ENCODE results near the gene ABCC4. TPM values are rescaled to one million over a fixed set of nuclear protein-coding genes. Genes with fewer than 3 reads are reported as not detected.

ABCC4 gene
- total RNA-seq, 5 donors from 2014 or later (not counting 1 experiment from before 2014, with no cell fraction given), result 8.9 to 12.5 (median 9.5) TPM

GRCh38 chr13:95023405-95023804, 277.8 kb downstream of the ABCC4 start:
- H3K36me3 Mint-ChIP-seq, result peaks cover 60% of the 10 kb centered on the region
- H3K27me3 Mint-ChIP-seq, result no peaks in the 10 kb centered on the region
- Histone ChIP-seq H3K27me3 (replicated peaks in 1 of 2; ENCODE audit: control insufficient read depth in 2 of 2, extremely low read depth in 1 of 2, insufficient read depth in 2 of 2, low read length in 1 of 2) (no peaks in the 10 kb centered on the region), H3K4me3 (ENCODE audit: control insufficient read depth in 1 of 2, extremely low read depth in 1 of 2, low read length in 1 of 2) (no peak overlapping the region), H3K27ac (ENCODE audit: low read length) (no peak overlapping the region), H3K4me1 (ENCODE audit: control insufficient read depth in 1 of 2, extremely low read depth in 1 of 2, insufficient read depth in 2 of 2, low read length in 2 of 2) (no peaks in the 10 kb centered on the region), H3K36me3 (ENCODE audit: control insufficient read depth in 2 of 2, extremely low read depth in 1 of 2, insufficient read depth in 1 of 2, low read length in 1 of 2) (peaks cover 0 to 2% of the 10 kb centered on the region in 2 donors), H3K9me3 (no peaks in the 10 kb centered on the region)
- ChIA-PET POLR2A (no interaction called here), CTCF (no interaction called here)
- H3K4me3 Mint-ChIP-seq, result no peak overlapping the region
- DNase-seq (no peak), ATAC-seq (replicated peaks in 1 of 4) (no peak)
- no CpG with 5 or more reads among the region's 4 CpGs for WGBS (ENCODE audit: insufficient coverage)
- H3K27ac Mint-ChIP-seq, result no peak overlapping the region
- H3K9me3 Mint-ChIP-seq, result peaks cover 0 to 12% (median 3%) of the 10 kb centered on the region in 3 donors
- no peaks in the 10 kb centered on the region for H3K4me1 Mint-ChIP-seq

- no peaks in the 10 kb centered on the region for H3K9me3 ChIP-seq
- no peaks in the 10 kb centered on the region for H3K27me3 ChIP-seq (replicated peaks in 1 of 2; ENCODE audit: control insufficient read depth in 2 of 2, extremely low read depth in 1 of 2, insufficient read depth in 2 of 2, low read length in 1 of 2)
- CTCF ChIA-PET, result no interaction called here
- Mint-ChIP-seq H3K4me3 (no peak overlapping the region), H3K4me1 (no peaks in the 10 kb centered on the region), H3K36me3 (peaks cover 51% of the 10 kb centered on the region), H3K27ac (no peak overlapping the region), H3K27me3 (no peaks in the 10 kb centered on the region), H3K9me3 (no peaks in the 10 kb centered on the region)
- H3K27ac ChIP-seq (ENCODE audit: low read length), result no peak overlapping the region
- H3K4me1 ChIP-seq (ENCODE audit: control insufficient read depth in 1 of 2, extremely low read depth in 1 of 2, insufficient read depth in 2 of 2, low read length in 2 of 2), result no peaks in the 10 kb centered on the region
- peaks cover 0 to 2% of the 10 kb centered on the region in 2 donors for H3K36me3 ChIP-seq (ENCODE audit: control insufficient read depth in 2 of 2, extremely low read depth in 1 of 2, insufficient read depth in 1 of 2, low read length in 1 of 2)
- no peak overlapping the region for H3K4me3 ChIP-seq (ENCODE audit: control insufficient read depth in 1 of 2, extremely low read depth in 1 of 2, low read length in 1 of 2)
- ATAC-seq (replicated peaks in 1 of 4) (no peak), DNase-seq (no peak)
- 96% methylated on average over 3 of the region's 6 CpGs for WGBS (ENCODE audit: insufficient coverage)
- POLR2A ChIA-PET, result no interaction called here
Observed at GRCh38 chr13:95020298-95020987, 280.8 kb downstream of the ABCC4 start.

GRCh38 chr13:95019886-95020285, 281.4 kb downstream of the ABCC4 start:
- Mint-ChIP-seq H3K9me3 (no peaks in the 10 kb centered on the region), H3K27ac (no peak overlapping the region), H3K4me3 (no peak overlapping the region), H3K27me3 (no peaks in the 10 kb centered on the region), H3K4me1 (no peaks in the 10 kb centered on the region), H3K36me3 (peaks cover 51% of the 10 kb centered on the region)
- H3K36me3 ChIP-seq (ENCODE audit: control insufficient read depth in 2 of 2, extremely low read depth in 1 of 2, insufficient read depth in 1 of 2, low read length in 1 of 2), result peaks cover 0 to 2% of the 10 kb centered on the region in 2 donors
- no peaks in the 10 kb centered on the region for H3K27me3 ChIP-seq (replicated peaks in 1 of 2; ENCODE audit: control insufficient read depth in 2 of 2, extremely low read depth in 1 of 2, insufficient read depth in 2 of 2, low read length in 1 of 2)
- ChIA-PET POLR2A (interaction anchor here in 1 of 2 donors (0.7 kb wide), 1 partner anchor 533 kb away, joined by 3 read pairs; no protein-coding TSS in a partner anchor), CTCF (interaction anchor here in 1 of 2 donors (0.5 kb wide), 1 partner anchor 361 kb away, joined by 3 read pairs; no protein-coding TSS in a partner anchor)
- no peak overlapping the region for H3K4me3 ChIP-seq (ENCODE audit: control insufficient read depth in 1 of 2, extremely low read depth in 1 of 2, low read length in 1 of 2)
- WGBS (ENCODE audit: insufficient coverage), result no CpG with 5 or more reads among the region's 7 CpGs
- no peaks in the 10 kb centered on the region for H3K9me3 ChIP-seq
- no peak overlapping the region for H3K27ac ChIP-seq (ENCODE audit: low read length)
- ATAC-seq (replicated peaks in 1 of 4) (no peak), DNase-seq (no peak)
- H3K4me1 ChIP-seq (ENCODE audit: control insufficient read depth in 1 of 2, extremely low read depth in 1 of 2, insufficient read depth in 2 of 2, low read length in 2 of 2), result no peaks in the 10 kb centered on the region

GRCh38 chr13:95007322-95007721, 293.9 kb downstream of the ABCC4 start:
- no peak overlapping the region for H3K4me3 Mint-ChIP-seq
- no peak overlapping the region for H3K27ac Mint-ChIP-seq
- H3K4me3 ChIP-seq (ENCODE audit: control insufficient read depth in 1 of 2, extremely low read depth in 1 of 2, low read length in 1 of 2), result no peak overlapping the region
- H3K36me3 Mint-ChIP-seq, result no peaks in the 10 kb centered on the region
- no peak overlapping the region for H3K27ac ChIP-seq (ENCODE audit: low read length)
- no peaks in the 10 kb centered on the region for H3K9me3 ChIP-seq
- H3K9me3 Mint-ChIP-seq, result no peaks in the 10 kb centered on the region
- WGBS (ENCODE audit: insufficient coverage), result 100% methylated on average over 3 of the region's 12 CpGs
- no peaks in the 10 kb centered on the region for H3K4me1 ChIP-seq (ENCODE audit: control insufficient read depth in 1 of 2, extremely low read depth in 1 of 2, insufficient read depth in 2 of 2, low read length in 2 of 2)
- H3K4me1 Mint-ChIP-seq, result no peaks in the 10 kb centered on the region
- CTCF ChIA-PET, result no interaction called here
- H3K27me3 ChIP-seq (replicated peaks in 1 of 2; ENCODE audit: control insufficient read depth in 2 of 2, extremely low read depth in 1 of 2, insufficient read depth in 2 of 2, low read length in 1 of 2), result peaks cover 0 to 11% of the 10 kb centered on the region in 2 experiments
- ATAC-seq (replicated peaks in 1 of 4), result no peak
- no peak for DNase-seq
- peaks cover 12 to 19% of the 10 kb centered on the region in 2 donors for H3K27me3 Mint-ChIP-seq
- H3K36me3 ChIP-seq (ENCODE audit: control insufficient read depth in 2 of 2, extremely low read depth in 1 of 2, insufficient read depth in 1 of 2, low read length in 1 of 2), result no peaks in the 10 kb centered on the region
- POLR2A ChIA-PET, result no interaction called here

GRCh38 chr13:95005300-95005699, 296.0 kb downstream of the ABCC4 start:
- H3K9me3 ChIP-seq, result no peaks in the 10 kb centered on the region
- H3K4me1 ChIP-seq (ENCODE audit: control insufficient read depth in 1 of 2, extremely low read depth in 1 of 2, insufficient read depth in 2 of 2, low read length in 2 of 2), result no peaks in the 10 kb centered on the region
- ChIA-PET POLR2A (no interaction called here), CTCF (no interaction called here)
- peaks cover 0 to 16% of the 10 kb centered on the region in 2 experiments for H3K27me3 ChIP-seq (replicated peaks in 1 of 2; ENCODE audit: control insufficient read depth in 2 of 2, extremely low read depth in 1 of 2, insufficient read depth in 2 of 2, low read length in 1 of 2)
- DNase-seq (no peak), ATAC-seq (replicated peaks in 1 of 4) (no peak)
- no peaks in the 10 kb centered on the region for H3K36me3 Mint-ChIP-seq
- no peak overlapping the region for H3K4me3 Mint-ChIP-seq
- H3K27ac Mint-ChIP-seq, result no peak overlapping the region
- H3K36me3 ChIP-seq (ENCODE audit: control insufficient read depth in 2 of 2, extremely low read depth in 1 of 2, insufficient read depth in 1 of 2, low read length in 1 of 2), result no peaks in the 10 kb centered on the region
- H3K9me3 Mint-ChIP-seq, result no peaks in the 10 kb centered on the region
- no peak overlapping the region for H3K4me3 ChIP-seq (ENCODE audit: control insufficient read depth in 1 of 2, extremely low read depth in 1 of 2, low read length in 1 of 2)
- H3K4me1 Mint-ChIP-seq, result no peaks in the 10 kb centered on the region
- H3K27ac ChIP-seq (ENCODE audit: low read length), result no peak overlapping the region
- H3K27me3 Mint-ChIP-seq, result peaks cover 25 to 32% of the 10 kb centered on the region in 2 donors

- Mint-ChIP-seq H3K4me1 (no peaks in the 10 kb centered on the region), H3K4me3 (no peak overlapping the region), H3K27me3 (peaks cover 28 to 35% of the 10 kb centered on the region in 2 donors), H3K27ac (no peak overlapping the region), H3K36me3 (no peaks in the 10 kb centered on the region), H3K9me3 (no peaks in the 10 kb centered on the region)
- peaks cover 0 to 16% of the 10 kb centered on the region in 2 experiments for H3K27me3 ChIP-seq (replicated peaks in 1 of 2; ENCODE audit: control insufficient read depth in 2 of 2, extremely low read depth in 1 of 2, insufficient read depth in 2 of 2, low read length in 1 of 2)
- ATAC-seq (replicated peaks in 1 of 4), result no peak
- no peaks in the 10 kb centered on the region for H3K36me3 ChIP-seq (ENCODE audit: control insufficient read depth in 2 of 2, extremely low read depth in 1 of 2, insufficient read depth in 1 of 2, low read length in 1 of 2)
- WGBS (ENCODE audit: insufficient coverage), result 17% methylated on average over 37 of the region's 41 CpGs
- no peak for DNase-seq
- H3K4me1 ChIP-seq (ENCODE audit: control insufficient read depth in 1 of 2, extremely low read depth in 1 of 2, insufficient read depth in 2 of 2, low read length in 2 of 2), result no peaks in the 10 kb centered on the region
- no peaks in the 10 kb centered on the region for H3K9me3 ChIP-seq
- CTCF ChIA-PET, result no interaction called here
- no peak overlapping the region for H3K27ac ChIP-seq (ENCODE audit: low read length)
- POLR2A ChIA-PET, result no interaction called here
- no peak overlapping the region for H3K4me3 ChIP-seq (ENCODE audit: control insufficient read depth in 1 of 2, extremely low read depth in 1 of 2, low read length in 1 of 2)
Observed at GRCh38 chr13:95003019-95003813, 298.0 kb downstream of the ABCC4 start.

All from T-cell (primary cell).